H4 (cell line): Measurements from ENCODE around the gene SLC30A5. TPM values are rescaled to one million over a fixed set of nuclear protein-coding genes. Genes with fewer than 3 reads are reported as not detected.
"Not testable (repeated sequence)": the region's sequence is repeated elsewhere in the genome, so short reads cannot be mapped to it uniquely, and the experiment has no call there.

ENCODE experiments used
- DNase-seq: peaks from one replicate; pipeline ENCODE4 v3.0.0-alpha.2; 2015; ENCODE audit warnings: low spot score
- total RNA-seq: library from RNA; depleted of rRNA; stranded (reverse); fragments of >200 nt; shearing (Covaris generic); gene quantifications from 2 replicates; pipeline ENCODE4 v1.2.3, GENCODE V29; 2014; rRNA removed

SLC30A5 gene
- total RNA-seq, result 45.8 and 64.2 TPM in 2 replicates

DNA sequence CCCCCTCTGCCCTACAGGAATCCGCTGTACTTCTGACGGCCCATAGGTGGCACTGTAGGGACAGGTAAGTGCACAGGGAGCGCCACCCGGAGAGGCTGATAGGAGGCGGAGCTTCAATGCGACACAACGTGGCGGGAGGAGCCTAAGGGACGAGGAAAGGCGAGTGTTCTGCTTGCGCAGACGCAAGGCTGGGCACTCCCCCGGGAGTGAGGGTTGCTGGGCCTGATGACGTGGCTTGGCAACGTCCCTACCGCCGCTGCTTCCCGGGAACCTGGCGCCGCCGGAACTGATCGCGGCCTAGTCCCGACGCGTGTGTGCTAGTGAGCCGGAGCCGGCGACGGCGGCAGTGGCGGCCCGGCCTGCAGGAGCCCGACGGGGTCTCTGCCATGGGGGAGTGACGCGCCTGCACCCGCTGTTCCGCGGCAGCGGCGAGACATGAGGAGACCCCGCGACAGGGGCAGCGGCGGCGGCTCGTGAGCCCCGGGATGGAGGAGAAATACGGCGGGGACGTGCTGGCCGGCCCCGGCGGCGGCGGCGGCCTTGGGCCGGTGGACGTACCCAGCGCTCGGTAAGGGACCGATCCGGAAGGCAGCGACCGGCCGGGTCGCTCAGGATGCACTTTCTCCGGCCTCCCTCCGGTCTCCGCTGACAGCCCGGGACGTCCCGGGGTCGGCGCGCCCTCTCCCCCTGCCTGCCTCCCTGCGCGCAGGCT, at the start of gene SLC30A5:
TSS of gene SLC30A5 (plus strand) at position 244 of the 712 bp plus-strand sequence. CDS start at position 486, 242 bp downstream.
- peak; percentile 99 for DNase-seq

DNA sequence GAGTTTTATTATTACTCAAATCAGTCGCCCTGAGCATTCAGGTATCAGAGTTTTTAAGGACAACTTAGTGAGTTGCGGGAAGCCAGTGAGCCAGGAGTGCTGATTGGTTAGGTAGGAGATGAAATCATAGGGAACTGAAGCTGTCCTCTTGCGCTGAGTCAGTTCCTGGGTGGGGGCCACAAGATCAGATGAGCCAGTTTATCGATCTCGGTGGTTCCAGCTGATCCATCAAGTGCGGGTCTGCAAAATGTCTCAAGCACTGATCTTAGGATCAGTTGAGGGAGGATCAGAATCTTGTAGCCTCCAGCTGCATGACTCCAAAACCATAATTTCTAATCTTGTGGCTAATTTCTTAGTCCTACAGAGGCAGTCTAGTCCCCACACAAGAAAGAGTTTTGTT, 48.6 kb upstream of the SLC30A5 start:
- not testable (repeated sequence) for DNase-seq

DNA sequence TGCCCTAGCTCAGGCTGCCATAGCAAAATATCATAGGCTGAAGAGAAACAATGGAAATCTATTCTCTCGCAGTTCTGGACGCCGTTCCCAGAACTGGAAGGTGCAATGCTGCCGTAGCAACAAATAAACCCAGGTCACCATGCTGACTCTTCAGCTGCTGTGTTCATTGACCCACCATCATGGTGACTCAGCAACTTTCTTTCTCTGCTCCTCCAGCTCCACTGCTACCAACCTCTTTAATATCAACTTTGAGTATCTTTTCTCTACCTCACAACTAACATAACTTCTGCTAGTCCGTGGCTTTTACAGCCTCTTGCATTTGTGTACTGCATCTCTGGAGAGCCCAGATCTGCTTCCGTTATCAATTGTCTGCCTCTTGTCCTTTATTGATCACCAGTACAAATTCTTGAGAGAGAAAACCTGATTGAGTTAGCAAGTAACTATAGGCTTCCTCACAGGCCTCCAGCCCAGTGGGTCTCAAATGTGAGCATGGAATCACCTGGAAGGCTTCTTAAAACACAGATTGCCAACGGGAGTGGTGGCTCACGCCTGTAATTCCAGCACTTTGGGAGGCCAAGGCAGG, 47.3 kb upstream of the SLC30A5 start:
- peak; percentile 54 for DNase-seq

DNA sequence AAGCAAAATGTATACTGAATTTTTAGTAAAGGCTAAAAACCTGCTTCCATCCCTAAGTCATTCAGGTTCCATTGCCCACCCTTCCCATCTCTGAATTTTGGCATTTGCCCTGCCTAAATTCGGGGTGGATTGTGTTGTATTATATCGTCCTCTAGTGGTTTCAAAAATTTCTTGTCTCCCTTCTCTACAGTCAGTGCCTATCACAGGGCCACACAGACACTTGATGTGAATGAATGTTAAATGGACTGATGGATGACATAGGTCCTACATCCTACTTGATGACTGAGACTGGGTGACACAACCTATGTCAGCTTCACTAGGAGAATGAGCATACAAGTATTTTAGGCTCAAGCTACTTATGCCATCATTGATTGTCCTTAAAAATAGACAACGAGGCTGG, 45.6 kb upstream of the SLC30A5 start:
- DNase-seq, result no peak

DNA sequence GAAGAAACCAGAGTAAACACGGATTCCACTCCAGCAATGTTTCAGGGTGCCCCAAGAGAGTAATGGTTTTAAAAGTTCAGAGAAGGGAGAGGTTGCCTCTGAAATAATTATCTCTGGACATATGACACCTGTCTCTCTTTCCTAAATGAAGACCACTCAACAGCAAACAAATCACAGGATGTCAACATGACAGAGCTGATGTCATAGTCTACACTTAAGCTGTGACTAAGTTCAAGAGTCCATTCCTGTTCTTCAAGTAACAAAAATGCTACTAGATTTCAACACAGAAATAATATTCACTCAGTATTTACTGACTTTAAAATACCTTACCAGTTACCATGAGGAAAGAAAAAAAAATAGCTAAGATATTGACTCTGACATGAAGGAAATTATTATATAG, 44.7 kb upstream of the SLC30A5 start:
- DNase-seq, result no peak

DNA sequence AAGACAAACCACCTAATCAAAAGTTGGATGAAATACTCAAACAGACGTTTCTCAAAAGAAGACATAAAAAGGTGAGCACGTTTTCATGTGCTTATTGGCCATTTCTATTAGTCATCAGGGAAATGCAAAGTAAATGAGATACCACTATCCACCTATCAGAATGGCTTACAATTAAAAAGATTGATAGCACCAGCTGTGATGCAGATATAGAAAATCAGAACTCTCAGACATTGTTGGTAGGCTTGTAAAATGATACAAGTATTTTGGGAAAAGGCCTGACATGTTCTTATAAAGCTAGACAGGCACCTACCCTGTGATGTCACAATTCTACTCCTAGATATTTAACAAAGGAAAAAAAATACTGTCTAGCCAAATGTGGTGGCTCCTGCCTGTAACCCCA, 44.0 kb upstream of the SLC30A5 start:
- DNase-seq, result no peak

DNA sequence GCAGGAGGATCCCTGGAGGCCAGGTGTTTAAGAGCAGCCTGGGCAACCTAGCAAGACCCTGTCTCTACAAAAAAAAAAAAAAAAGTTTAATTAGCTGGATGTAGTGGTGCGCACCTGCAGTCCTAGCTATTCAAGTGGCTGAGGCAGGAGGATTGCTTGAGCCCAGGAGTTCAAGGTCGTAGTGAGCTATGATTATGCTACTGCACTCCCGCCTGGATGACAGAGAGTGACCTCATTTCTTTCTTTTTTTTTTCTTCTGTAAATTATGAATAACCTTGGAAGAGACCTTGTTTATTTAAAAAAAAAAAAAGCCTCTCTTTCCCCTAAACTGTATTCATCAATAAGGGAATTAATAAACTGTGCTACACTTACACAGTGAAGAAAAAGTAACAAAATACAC, 43.6 kb upstream of the SLC30A5 start:
- DNase-seq, result no peak

DNA sequence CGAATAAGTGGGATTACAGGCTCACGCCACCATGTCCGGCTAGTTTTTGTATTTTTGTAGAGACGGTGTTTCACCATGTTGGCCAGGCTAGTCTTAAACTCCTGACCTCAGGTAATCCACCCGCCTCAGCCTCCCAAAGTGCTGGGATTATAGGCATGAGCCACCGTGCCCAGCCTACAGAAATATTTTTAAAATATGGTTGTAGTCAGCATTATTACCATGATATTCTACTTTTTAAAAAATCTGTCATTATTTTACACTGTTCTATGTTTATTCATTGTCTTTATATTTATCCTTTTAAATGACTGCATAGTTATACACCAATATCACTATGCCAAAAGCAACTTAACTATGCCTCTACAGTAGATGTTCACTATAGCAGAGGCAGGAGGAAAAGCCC, 41.6 kb upstream of the SLC30A5 start:
- no peak for DNase-seq

DNA sequence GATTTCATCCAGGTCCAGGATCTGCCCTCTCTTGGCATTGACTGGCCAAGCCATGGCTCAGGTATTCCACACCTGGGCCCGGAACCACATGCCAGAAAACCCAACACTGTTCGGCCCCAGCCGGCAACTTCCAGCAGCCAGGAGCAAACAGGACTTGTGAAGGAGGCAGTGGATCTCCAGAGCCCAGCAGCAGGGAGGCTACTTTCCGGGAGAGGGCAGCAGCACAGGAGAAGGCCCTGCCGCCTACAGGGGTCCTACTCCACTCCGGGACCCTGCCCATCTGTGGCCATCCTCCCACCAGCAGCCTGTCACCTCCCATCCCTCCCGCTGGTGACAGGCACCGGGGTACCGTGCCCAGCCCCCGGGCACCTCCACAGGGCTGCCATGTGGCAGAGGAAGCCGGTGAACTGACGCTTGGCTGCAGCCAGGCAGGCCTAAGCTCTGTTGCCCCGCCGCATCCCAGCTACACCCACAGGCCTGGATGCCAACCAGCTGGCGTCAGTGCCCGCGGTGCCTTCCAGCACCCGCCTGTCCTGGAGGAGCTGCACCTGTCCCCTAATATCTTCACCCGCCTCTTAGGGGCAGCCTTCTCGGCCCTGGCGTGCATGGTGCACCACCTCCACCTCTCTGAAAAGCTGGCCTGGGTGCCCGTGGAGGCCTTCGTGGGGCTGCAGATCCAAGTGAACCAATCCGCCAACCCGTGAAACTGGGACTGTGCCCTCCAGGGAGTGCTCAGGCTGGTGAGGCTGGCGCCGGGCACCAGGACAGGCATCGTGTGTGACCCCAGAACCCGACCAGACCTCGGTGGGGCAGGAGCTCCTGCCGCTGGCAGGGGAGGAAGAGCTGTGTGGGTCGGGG, 18.9 kb upstream of the SLC30A5 start:
- no peak for DNase-seq

DNA sequence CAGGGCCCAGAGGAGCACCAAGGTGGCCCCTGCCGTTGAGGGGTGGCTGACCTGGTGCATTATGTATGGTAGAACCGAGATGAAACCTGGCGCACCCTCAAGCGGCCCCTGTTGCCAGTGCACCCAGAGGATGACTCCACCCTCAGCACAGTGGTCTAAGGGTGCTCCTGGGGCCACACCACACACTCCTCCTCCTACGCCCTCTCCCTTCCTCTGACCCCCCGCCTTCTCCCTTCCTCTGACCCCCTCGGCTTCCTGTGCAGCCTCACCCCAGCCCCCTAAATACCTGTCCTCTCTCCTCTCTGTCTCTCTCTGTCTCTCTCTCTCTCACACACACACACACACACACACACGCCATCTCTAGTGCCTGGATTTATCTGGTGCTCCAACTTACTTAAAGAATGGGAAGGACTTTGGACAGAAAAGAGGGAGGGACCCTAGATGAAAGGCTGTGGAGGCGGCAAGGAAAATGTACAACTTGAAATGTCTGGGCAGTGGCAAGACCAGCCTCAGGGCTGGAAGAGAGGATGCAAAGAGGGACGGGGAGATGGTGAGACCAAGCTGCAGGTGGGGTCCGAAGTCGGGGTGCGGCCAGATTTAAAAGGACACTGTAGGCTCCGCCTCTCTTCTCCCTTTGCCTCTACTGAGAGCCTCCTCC, 18.2 kb upstream of the SLC30A5 start:
- DNase-seq, result no peak

DNA sequence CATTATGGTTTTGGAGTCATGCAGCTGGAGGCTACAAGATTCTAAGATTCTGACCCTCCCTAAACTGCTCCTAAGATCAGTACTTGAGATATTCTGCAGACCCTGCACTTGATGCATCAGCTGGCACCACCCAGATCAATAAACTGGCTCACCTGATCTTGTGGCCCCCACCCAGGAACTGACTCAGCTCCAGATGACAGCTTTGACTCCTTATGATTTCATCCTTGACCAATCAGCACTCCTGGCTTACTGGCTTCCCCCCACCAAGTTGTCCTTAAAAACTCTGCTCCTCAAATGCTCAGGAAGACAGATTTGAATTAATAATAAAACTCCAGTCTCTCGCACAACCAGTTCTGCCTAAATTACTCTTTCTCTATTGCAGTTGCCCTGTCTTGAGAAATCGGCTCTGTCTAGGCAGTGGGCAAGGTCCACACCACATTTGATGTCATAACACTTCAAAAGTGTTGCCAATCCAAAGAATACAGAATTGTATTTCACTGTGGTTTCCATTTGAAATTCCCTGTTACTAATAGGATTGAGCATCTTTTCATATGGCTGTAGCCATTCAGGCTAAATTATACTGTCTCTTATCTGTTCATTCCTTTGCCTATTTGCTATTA, 14.8 kb upstream of the SLC30A5 start:
- no peak for DNase-seq

DNA sequence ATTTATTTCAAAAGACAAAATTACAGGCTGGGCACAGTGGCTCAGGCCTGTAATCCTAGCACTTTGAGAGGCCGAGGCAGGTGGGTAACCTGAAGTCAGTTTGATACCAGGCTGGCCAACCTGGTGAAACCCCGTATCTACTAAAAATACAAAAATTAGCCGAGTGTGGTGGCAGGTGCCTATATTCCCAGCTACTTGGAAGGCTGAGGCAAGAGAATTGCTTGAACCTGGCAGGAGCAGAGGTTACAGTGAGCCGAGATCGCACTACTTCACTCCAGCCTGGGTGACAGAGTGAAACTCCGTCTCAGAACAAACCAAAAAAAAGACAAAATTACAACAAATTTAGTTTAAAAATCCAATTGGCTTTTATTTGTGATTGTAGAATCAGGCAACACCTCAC, 14.3 kb upstream of the SLC30A5 start:
- no peak for DNase-seq

DNA sequence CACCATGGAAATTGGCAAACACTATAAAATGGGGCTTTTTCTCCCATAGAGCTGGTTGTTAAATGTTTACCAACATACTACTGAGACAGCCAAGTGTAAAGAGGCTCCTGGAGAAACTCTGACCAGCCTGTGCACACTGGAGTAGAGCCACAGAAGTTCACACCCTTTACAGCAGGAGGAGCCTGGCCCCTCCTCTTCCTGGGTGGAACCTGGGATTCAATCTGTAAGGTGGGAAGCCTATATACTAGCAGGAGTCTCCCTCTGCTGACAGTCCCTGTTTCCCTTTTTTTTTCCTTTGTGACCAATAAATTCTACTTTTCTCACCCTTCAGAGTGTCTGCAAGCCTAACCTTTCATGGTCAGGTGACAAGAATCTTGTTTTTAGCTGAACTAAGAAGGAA, 10.4 kb upstream of the SLC30A5 start:
- peak; percentile 47 for DNase-seq

DNA sequence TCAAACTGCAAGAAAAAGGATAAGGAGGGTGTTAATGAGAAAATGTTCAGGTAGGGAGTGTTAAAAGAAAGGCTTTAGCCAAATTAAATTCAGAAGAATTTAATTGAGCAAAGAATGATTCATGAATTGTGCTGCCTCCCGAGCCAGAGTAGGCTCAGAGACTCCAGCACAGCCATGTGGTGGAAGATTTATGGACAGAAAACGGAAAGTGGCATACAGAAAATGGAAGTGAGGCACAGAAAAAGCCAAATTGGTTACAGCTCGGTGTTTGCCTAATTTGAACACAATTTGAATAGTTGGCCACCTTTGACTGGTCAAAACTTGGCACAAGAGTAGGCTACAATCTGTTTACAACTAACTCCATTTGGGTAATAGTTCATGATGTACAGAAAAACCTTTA, 9.6 kb upstream of the SLC30A5 start:
- DNase-seq, result no peak

DNA sequence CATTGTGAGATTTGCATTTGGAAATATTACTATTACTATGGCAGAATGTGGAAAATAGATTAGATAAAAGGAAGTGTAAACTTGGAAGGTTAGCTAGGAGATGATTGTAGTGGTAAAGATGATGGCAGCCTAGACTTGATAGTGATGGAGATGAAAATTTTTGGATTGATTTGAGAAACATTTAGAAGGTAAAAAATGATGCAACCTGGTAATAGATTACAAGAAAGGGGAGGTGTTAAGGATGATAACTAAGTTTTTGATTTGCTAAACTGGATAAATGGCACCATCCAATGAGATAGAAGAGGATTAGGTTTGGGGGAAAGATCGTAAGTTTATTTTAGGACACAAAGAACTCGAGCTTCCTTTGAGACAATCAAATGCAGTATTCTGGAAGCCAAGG, 8.9 kb upstream of the SLC30A5 start:
- no peak for DNase-seq

DNA sequence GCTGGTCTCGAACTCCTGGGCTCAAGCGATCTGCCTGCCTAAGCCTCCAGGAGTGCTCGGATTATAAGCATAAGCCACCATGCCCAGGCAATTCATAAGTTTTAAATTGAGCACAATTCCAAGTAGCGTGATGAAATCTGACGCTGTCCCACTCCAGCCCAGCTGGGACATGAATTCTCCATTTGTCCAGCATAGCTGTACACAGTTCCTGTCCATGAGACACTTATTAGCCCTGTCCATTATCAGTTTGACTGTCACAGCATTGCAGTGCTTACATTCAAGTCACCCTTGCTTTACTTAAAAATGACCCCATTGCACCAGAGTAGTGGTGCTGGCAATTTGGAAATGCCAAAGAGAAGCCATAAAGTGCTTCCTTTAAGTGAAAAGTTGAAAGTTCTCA, 7.6 kb upstream of the SLC30A5 start:
- DNase-seq, result no peak

DNA sequence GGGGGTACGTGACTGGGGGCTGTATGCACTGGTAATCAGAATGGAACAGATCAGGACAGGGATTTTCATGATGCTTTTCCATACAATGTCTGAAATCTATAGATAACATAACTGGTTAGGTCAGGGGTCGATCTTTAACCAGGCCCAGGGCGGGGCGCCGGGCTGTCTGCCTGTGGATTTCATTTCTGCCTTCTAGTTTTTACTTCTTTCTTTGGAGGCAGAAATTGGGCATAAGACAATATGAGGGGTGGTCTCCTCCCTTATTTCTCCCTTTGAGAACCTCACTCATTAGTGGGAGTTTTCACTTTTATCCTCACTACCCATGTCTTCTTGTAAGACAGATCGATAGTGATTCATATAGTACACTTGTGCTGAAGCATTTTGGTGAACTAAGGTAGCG, 5.8 kb upstream of the SLC30A5 start:
- not testable (repeated sequence) for DNase-seq

DNA sequence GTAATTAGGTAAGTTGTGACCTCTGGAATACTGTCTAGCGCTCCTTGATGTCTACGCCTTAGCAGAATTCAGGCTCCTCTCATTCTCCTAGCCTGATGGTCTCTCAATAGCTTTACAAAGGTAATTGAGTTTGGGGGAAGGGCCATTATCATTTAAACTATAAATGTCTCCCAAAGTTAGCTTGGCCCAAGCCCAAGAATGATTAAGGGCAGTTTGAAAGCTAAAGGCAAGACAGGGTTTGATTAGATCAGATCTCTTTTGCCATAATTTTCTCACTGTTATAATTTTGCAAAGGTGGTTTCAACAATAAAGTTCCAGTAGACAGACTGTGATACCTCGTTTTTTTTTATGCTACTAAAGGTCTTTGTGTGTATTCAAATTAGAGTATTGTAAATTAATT, 3.7 kb upstream of the SLC30A5 start:
- DNase-seq, result no peak

DNA sequence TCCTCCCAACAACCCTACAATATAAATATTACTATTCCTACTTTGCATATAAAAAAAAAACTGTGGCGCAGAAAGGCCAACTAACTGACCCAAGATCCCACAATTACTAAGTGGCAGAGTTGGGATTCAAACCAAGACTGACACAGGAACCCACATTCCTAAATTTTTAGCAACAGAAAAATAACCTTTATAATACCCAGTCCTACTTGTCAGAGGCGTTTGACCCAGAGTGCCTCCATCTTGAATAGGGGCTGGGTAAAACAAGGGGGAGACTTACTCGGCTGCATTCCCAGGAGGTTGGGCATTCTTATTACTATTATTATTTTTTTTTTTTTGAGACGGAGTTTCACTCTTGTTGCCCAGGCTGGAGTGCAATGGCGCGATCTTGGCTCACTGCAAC, 2.0 kb upstream of the SLC30A5 start:
- DNase-seq, result no peak

DNA sequence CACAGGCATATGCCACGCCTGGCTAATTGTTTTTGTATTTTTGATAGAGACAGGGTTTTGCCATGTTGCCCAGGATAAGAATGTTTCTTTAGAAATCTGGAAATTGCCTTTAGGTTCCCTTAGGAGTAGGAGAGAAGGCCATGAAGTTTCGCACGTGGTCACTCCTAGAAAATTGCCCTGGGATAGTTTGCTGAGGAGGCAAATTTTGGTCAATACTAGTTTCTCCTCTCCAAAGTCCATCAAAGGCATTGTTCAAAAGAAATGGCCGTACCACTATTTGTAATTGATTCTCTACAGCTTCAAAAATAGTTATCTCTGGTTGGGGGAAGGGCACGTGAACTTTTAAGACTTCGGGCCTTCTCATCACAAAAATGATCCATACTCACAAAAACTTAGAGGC, 845 bp upstream of the SLC30A5 start:
- DNase-seq, result no peak

DNA sequence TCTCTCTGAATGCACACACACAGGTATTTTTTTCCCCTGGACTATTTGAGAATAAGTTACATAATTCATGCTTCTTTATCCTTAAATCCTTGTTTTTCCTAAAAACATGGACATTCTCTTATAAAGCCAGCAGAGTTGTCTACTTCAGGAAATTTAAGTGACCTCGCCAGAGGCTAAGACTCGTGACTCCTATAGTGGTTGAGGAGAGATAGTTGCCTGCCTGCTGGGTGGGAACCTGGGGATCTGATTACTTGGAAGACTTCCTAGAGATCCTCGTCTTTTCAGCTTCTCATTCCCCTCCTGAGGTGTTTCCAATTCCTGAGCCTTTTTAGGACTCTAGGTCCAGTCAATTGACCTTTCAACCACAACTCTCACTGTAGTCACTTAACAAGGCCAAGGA, 5.5 kb downstream of the SLC30A5 start:
- no peak for DNase-seq

DNA sequence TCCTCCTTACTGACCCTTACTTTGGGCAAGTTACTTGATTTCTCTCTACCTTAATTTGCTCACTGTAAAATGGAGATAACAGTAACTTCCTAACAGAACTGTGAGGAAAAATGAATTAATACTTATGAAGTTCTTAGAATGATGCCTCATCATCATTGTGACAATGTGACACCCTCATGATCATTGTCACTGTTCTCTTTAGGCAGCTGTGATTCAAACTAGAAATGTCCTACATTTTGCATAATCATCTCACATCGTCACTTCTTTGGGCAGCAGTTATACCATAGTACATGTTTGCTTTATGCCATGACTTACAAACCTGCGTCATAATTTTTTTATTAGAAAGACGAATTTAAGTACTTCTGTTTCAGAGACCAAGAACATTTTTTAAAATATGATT, 9.7 kb downstream of the SLC30A5 start:
- DNase-seq, result no peak
